Trophoblast cell (in vitro differentiated cells and primary cell): Measurements from ENCODE around the gene ERBB4.

Experiments
- DNase-seq, 2 donors: peaks; one replicate each; pipeline ENCODE4 v3.0.0-alpha.2; 2016
- H2AFZ ChIP-seq: 2 replicates; pipeline ENCODE4 v1.6.1; 2013; ENCODE audit warnings: low read length, moderate library complexity, mild to moderate bottlenecking; ENCODE audit not compliant: insufficient read depth, poor library complexity
- H2AK5ac ChIP-seq: 2 replicates; pipeline ENCODE4 v1.6.1; 2013; ENCODE audit warnings: mild to moderate bottlenecking, low read length
- H2BK120ac ChIP-seq: 2 replicates; pipeline ENCODE4 v1.6.1; 2013; ENCODE audit warnings: low read length, mild to moderate bottlenecking, moderate library complexity; ENCODE audit not compliant: insufficient read depth, poor library complexity
- H2BK12ac ChIP-seq: 2 replicates; pipeline ENCODE4 v1.6.1; 2013; ENCODE audit warnings: mild to moderate bottlenecking, low read length, moderate library complexity
- H2BK5ac ChIP-seq: 2 replicates; pipeline ENCODE4 v1.6.1; 2013; ENCODE audit warnings: low read length, low read depth, moderate library complexity, mild to moderate bottlenecking; ENCODE audit not compliant: poor library complexity
- H3K14ac ChIP-seq: 2 replicates; pipeline ENCODE4 v1.6.1; 2013; ENCODE audit warnings: mild to moderate bottlenecking, low read length
- H3K18ac ChIP-seq: 2 replicates; pipeline ENCODE4 v1.6.1; 2013; ENCODE audit warnings: mild to moderate bottlenecking, low read length
- H3K23ac ChIP-seq: 2 replicates; pipeline ENCODE4 v1.6.1; 2013; ENCODE audit warnings: low read length
- H3K27ac ChIP-seq: 2 replicates; pipeline ENCODE4 v1.5.1; 2013; ENCODE audit warnings: low read depth, mild to moderate bottlenecking, inconsistent platforms, low read length, moderate library complexity
- H3K27me3 ChIP-seq: 2 replicates; pipeline ENCODE4 v1.6.1; 2013; ENCODE audit warnings: inconsistent platforms, mild to moderate bottlenecking, low read length, moderate library complexity; ENCODE audit not compliant: insufficient read depth
- H3K36me3 ChIP-seq, 2 experiments: 1 replicate in 1 of 2; 2 replicates in 1 of 2; pipeline ENCODE4 v1.6.1; 2013; ENCODE audit warnings: low read length in 2 of 2, mild to moderate bottlenecking in 2 of 2, moderate library complexity in 1 of 2; ENCODE audit not compliant: insufficient read depth in 2 of 2, control insufficient read depth in 1 of 2
- H3K4ac ChIP-seq: 2 replicates; pipeline ENCODE4 v1.6.1; 2013; ENCODE audit warnings: low read depth, mild to moderate bottlenecking, low read length, moderate library complexity
- H3K4me1 ChIP-seq, 2 experiments: 1 replicate in 1 of 2; 2 replicates in 1 of 2; pipeline ENCODE4 v1.6.1; 2013; ENCODE audit warnings: low read length in 2 of 2, mild to moderate bottlenecking in 2 of 2, moderate library complexity in 1 of 2; ENCODE audit not compliant: insufficient read depth in 2 of 2, control insufficient read depth in 1 of 2
- H3K4me2 ChIP-seq: 2 replicates; pipeline ENCODE4 v1.6.1; 2013; ENCODE audit warnings: inconsistent platforms, mild to moderate bottlenecking, low read length, moderate library complexity
- H3K4me3 ChIP-seq: 2 replicates; pipeline ENCODE4 v1.5.1; 2013; ENCODE audit warnings: mild to moderate bottlenecking, low read depth, low read length, inconsistent platforms
- H3K79me1 ChIP-seq: one replicate; pipeline ENCODE4 v1.6.1; 2013; ENCODE audit warnings: low read length
- H3K79me2 ChIP-seq: 2 replicates; pipeline ENCODE4 v1.6.1; 2013; ENCODE audit warnings: low read length, mild to moderate bottlenecking; ENCODE audit not compliant: control insufficient read depth, insufficient read depth, poor library complexity
- H3K9ac ChIP-seq: 2 replicates; pipeline ENCODE4 v1.6.1; 2013; ENCODE audit warnings: mild to moderate bottlenecking, low read length
- H3K9me3 ChIP-seq: 2 replicates; pipeline ENCODE4 v1.6.1; 2013; ENCODE audit warnings: low read depth, mild to moderate bottlenecking, control low read depth, inconsistent platforms, low read length; ENCODE audit not compliant: insufficient read depth
- H4K12ac ChIP-seq: 2 replicates; pipeline ENCODE4 v1.6.1; 2013; ENCODE audit warnings: low read depth, mild to moderate bottlenecking, low read length, moderate library complexity
- H4K8ac ChIP-seq: 2 replicates; pipeline ENCODE4 v1.6.1; 2013; ENCODE audit warnings: low read depth, mild to moderate bottlenecking, low read length, moderate library complexity
- H4K91ac ChIP-seq: one replicate; pipeline ENCODE4 v1.6.1; 2013; ENCODE audit warnings: low read depth, mild to moderate bottlenecking, low read length, moderate library complexity
- WGBS: extraction: QIAGEN DNeasy Blood & Tissue Kit; methylation state at CpG from one replicate; pipeline ENCODE4 v1.1.7; 2013; ENCODE audit warnings: missing lambda C conversion rate; ENCODE audit not compliant: insufficient read length, insufficient coverage; ENCODE audit errors: extremely low coverage; 5-methylcytosine and 5-hydroxymethylcytosine counted together

ERBB4 gene

DNA sequence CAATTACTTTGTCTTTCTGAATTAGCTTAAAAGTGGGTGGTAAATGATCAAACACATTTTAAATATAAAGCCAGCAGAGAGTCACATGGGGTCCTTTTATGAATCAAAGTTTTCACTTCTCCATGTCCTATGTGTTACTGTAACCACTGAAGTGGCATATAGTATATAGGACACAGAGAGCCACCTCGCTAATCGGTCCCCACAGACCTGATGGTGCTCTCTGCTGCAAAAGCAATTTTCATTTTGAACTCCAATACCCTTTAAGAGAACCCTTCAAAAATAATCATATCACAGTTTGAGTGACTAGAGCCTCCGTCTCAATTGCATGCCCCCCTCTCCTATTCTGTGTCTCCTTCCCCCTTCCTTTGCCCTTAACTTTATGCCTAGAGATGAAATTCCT, 272.8 kb downstream of the ERBB4 start:
- Histone ChIP-seq H3K27me3 (no peaks in the 10 kb centered on the region), H3K79me1 (no peaks in the 10 kb centered on the region), H3K9ac (no peak overlapping the region), H3K14ac (no peak overlapping the region), H2AK5ac (no peak overlapping the region), H3K4me1 (no peaks in the 10 kb centered on the region), H3K4ac (no peak overlapping the region), H3K27ac (no peak overlapping the region), H4K8ac (no peak overlapping the region), H3K9me3 (no peaks in the 10 kb centered on the region), H2BK120ac (no peak overlapping the region), H3K79me2 (no peaks in the 10 kb centered on the region), H2BK5ac (no peak overlapping the region), H2AFZ (no peak overlapping the region), H3K36me3 (no peaks in the 10 kb centered on the region), H4K91ac (no peak overlapping the region), H2BK12ac (no peak overlapping the region), H3K23ac (no peak overlapping the region), H3K18ac (no peak overlapping the region), H4K12ac (no peak overlapping the region), H3K4me3 (no peak overlapping the region), H3K4me2 (no peak overlapping the region)
- no peak for DNase-seq
- WGBS, result no CpG with 5 or more reads among the region's 3 CpGs

DNA sequence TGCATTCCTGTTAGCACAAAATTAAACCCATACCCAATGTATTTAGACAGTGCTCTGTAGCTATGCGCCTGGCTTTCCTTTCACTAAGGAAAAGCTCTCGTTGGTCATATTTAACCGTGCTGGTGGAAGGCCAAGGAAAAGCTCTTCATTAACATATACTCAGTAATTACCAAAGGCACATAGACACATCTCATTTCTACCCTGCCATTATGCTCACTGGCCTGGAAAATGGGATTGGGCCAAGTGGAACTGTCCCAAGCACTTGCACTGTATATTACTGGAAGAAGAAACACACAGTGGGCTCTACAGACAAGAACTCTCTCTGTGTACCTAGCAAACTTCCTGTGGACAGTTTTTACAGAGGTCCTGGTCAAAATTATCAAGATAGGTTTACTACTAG, 274.4 kb downstream of the ERBB4 start:
- Histone ChIP-seq H3K9me3 (no peaks in the 10 kb centered on the region), H3K27ac (no peak overlapping the region), H3K9ac (no peak overlapping the region), H3K79me1 (no peaks in the 10 kb centered on the region), H3K23ac (no peak overlapping the region), H2AFZ (no peak overlapping the region), H3K14ac (no peak overlapping the region), H3K27me3 (no peaks in the 10 kb centered on the region), H2BK120ac (no peak overlapping the region), H3K4me1 (no peaks in the 10 kb centered on the region), H3K18ac (no peak overlapping the region), H3K4ac (no peak overlapping the region), H2BK12ac (no peak overlapping the region), H4K91ac (no peak overlapping the region), H3K4me3 (no peak overlapping the region), H3K79me2 (no peaks in the 10 kb centered on the region), H2BK5ac (no peak overlapping the region), H4K12ac (no peak overlapping the region), H3K4me2 (no peak overlapping the region), H3K36me3 (no peaks in the 10 kb centered on the region), H4K8ac (no peak overlapping the region), H2AK5ac (no peak overlapping the region)
- DNase-seq, result no peak
- WGBS, result no CpG with 5 or more reads among the region's 3 CpGs

DNA sequence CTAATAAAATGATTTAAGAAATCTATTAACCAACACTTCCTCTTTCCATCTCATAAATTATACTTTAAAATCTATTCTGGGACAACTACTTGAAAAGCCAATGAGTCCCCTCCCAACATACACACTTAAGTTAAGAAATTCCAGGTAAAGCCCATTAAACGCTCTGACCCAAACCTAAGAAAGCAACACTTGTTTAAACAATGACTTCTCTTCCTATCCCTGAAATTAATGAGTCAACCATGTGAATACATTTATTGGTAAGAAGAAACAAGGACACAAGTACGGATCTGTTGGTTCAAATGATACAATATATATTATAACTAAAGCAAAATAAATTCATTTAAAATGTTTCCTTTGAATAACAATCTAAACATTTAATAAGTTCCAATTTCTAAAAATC, 279.4 kb downstream of the ERBB4 start:
- no CpG with 5 or more reads among the region's 2 CpGs for WGBS
- no peak overlapping the region for H3K9ac ChIP-seq

GRCh38 chr2:212254339-212254738, 284.3 kb downstream of the ERBB4 start:
- Histone ChIP-seq H3K18ac (no peak overlapping the region), H3K27ac (no peak overlapping the region), H3K4me2 (no peak overlapping the region), H3K9me3 (no peaks in the 10 kb centered on the region), H3K4ac (no peak overlapping the region), H2BK12ac (no peak overlapping the region), H3K79me1 (no peaks in the 10 kb centered on the region), H2AFZ (no peak overlapping the region), H2AK5ac (no peak overlapping the region), H3K14ac (no peak overlapping the region), H3K9ac (no peak overlapping the region), H3K36me3 (no peaks in the 10 kb centered on the region), H2BK120ac (no peak overlapping the region), H2BK5ac (no peak overlapping the region), H3K4me1 (no peaks in the 10 kb centered on the region), H4K12ac (no peak overlapping the region), H3K23ac (no peak overlapping the region), H3K79me2 (no peaks in the 10 kb centered on the region), H4K8ac (no peak overlapping the region), H4K91ac (no peak overlapping the region), H3K27me3 (no peaks in the 10 kb centered on the region), H3K4me3 (no peak overlapping the region)
- WGBS, result no CpG with 5 or more reads among the region's 5 CpGs
- no peak for DNase-seq

More for the DNA sequence above, 279.4 kb downstream of the ERBB4 start:
- Histone ChIP-seq H3K9me3 (no peaks in the 10 kb centered on the region), H3K27ac (no peak overlapping the region), H4K91ac (no peak overlapping the region), H3K18ac (no peak overlapping the region), H2AK5ac (no peak overlapping the region), H3K4me1 (no peaks in the 10 kb centered on the region), H3K23ac (no peak overlapping the region), H2BK12ac (no peak overlapping the region), H2AFZ (no peak overlapping the region), H3K36me3 (no peaks in the 10 kb centered on the region), H3K79me2 (no peaks in the 10 kb centered on the region), H2BK120ac (no peak overlapping the region), H3K4ac (no peak overlapping the region), H4K12ac (no peak overlapping the region), H3K27me3 (no peaks in the 10 kb centered on the region), H4K8ac (no peak overlapping the region), H3K4me2 (no peak overlapping the region), H2BK5ac (no peak overlapping the region), H3K4me3 (no peak overlapping the region), H3K14ac (no peak overlapping the region), H3K79me1 (no peaks in the 10 kb centered on the region)
- DNase-seq, result no peak
